ENCODE measurements around the gene CREBBP. TPM values are rescaled to one million over a fixed set of nuclear protein-coding genes. Genes with fewer than 3 reads are reported as not detected.

The CREBBP gene
- polyA plus RNA-seq, 1 of the 3 experiments (the other 2 are of a cell fraction): 5.7 TPM

DNA sequence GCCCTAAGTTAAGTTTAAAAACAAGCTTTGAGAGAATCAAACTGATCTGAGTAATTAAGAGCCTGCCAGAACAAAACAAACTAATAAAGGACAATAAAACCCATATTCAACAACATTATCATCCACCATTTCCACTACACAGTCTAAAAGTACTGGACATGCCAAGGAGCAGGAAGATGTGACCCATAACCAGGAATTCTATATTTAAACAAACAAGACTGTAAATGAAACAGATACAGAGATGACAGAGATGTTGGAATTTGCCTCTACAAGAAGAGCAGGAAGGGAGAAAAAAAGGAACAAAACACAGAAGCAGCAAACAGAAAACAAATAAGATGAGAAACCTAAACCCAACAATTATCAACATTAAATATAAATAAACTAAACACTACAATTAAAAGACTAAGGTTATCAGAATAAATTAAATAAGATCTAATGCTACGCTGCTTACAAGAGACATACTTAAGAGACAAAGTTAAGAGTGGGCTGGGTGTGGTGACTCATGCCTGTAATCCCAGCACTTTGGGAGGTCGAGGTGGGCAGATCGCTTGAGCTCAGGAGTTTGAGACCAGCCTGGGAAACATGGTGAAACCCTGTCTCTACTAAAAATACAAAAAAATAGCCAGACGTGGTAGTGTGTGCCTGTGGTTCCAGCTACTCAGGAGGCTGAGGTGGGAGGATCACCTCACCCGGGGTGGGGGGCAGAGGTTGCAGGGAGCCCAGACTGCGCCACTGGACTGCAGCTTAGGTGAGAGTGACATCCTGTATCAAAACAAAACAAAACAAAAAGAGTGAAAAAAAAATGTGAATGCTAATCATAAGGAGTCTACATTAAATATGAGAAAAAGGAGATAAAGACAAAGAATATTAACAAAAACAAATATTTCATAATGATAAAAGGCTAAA is 50.6 kb downstream of the CREBBP start:
- CTCF ChIA-PET: no interaction called here
- Histone ChIP-seq H3K4me1 (ENCODE audit: control insufficient read depth in 1 of 2, insufficient read depth in 2 of 2, low read depth in 1 of 2, low read length in 1 of 2) (peaks cover 10 to 11% of the 10 kb centered on the region in 2 experiments; a peak in 3 of 4 replicates), H3K36me3 (replicated peaks in 1 of 2; ENCODE audit: control insufficient read depth in 1 of 2, insufficient read depth in 2 of 2, low read length in 1 of 2) (peaks cover 0 to 22% of the 10 kb centered on the region in 2 experiments), H3K27me3 (ENCODE audit: insufficient read depth) (no peaks in the 10 kb centered on the region), H3K9me3 (0 out of 2 replicates have a peak, but pooled peaks cover 4% of the 10 kb centered on the region), H3K9me2 (no peaks in the 10 kb centered on the region), H3K27ac (ENCODE audit: low read depth in 2 of 2, low read length in 1 of 2) (no peak overlapping the region), H3F3A (replicated peaks; ENCODE audit: insufficient read depth) (peaks cover 18% of the 10 kb centered on the region), H4K20me1 (ENCODE audit: insufficient read depth) (peaks cover 99% of the 10 kb centered on the region), H2AFZ (ENCODE audit: low read depth) (no peak overlapping the region), H3K9ac (no peak overlapping the region), H3K4me2 (no peak overlapping the region; the same call in 1 of the 2 replicates), H3K79me2 (ENCODE audit: insufficient read depth) (peaks cover 100% of the 10 kb centered on the region), H3K4me3 (ENCODE audit: low read depth in 2 of 2, low read length in 1 of 2) (no peak overlapping the region)
- TF ChIP-seq SIN3A (IDR thresholded peaks at IDR 0.05; ENCODE audit: borderline replicate concordance, low read depth, low read length) (no peak), RXRA (IDR thresholded peaks at IDR 0.05; ENCODE audit: borderline replicate concordance, low read depth) (no peak), SMC3 (IDR thresholded peaks at IDR 0.05; ENCODE audit: low read depth, low read length) (no peak), JUND (IDR thresholded peaks at IDR 0.05) (no peak), MEF2A (IDR thresholded peaks at IDR 0.05; ENCODE audit: borderline replicate concordance, low read depth) (no peak)
- TF ChIP-seq, protein P1, sequence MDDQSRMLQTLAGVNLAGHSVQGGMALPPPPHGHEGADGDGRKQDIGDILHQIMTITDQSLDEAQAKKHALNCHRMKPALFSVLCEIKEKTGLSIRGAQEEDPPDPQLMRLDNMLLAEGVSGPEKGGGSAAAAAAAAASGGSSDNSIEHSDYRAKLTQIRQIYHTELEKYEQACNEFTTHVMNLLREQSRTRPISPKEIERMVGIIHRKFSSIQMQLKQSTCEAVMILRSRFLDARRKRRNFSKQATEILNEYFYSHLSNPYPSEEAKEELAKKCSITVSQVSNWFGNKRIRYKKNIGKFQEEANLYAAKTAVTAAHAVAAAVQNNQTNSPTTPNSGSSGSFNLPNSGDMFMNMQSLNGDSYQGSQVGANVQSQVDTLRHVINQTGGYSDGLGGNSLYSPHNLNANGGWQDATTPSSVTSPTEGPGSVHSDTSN (IDR thresholded peaks at IDR 0.05): no peak
- 90% methylated on average over 6 of the region's 6 CpGs for WGBS (ENCODE audit: low lambda C conversion rate)
- POLR2A ChIA-PET: no interaction called here
- no peak for DNase-seq

DNA sequence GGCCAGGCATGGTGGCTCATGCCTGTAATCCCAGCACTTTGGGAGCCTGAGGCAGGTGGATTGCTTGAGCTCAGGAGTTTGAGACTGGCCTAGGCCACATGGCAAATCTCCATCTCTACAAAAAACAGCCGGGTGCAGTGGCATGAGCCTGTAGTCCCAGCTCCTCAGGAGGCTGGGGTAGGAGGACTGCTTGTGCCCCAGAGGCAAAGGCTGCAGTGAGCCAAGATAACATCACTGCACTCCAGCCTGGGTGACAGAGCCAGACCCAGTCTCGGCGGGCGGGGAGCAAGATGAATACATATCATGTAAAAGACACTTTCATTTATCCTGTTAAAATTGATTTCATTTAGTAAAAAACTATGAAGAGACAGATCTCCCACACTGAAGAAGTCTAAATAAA is 54.6 kb downstream of the CREBBP start:
- H3K27ac ChIP-seq (ENCODE audit: low read depth in 2 of 2, low read length in 1 of 2): no peak overlapping the region
- H3K79me2 ChIP-seq (ENCODE audit: insufficient read depth): peaks cover 100% of the 10 kb centered on the region
- no peak overlapping the region for H3K4me2 ChIP-seq
- H3K27me3 ChIP-seq (ENCODE audit: insufficient read depth): no peaks in the 10 kb centered on the region
- H2AFZ ChIP-seq (ENCODE audit: low read depth): no peak overlapping the region
- peaks cover 0 to 6% of the 10 kb centered on the region in 2 experiments for H3K36me3 ChIP-seq (replicated peaks in 1 of 2; ENCODE audit: control insufficient read depth in 1 of 2, insufficient read depth in 2 of 2, low read length in 1 of 2)
- peaks cover 99% of the 10 kb centered on the region for H4K20me1 ChIP-seq (ENCODE audit: insufficient read depth)
- no peak for TF ChIP-seq RCOR1 (IDR thresholded peaks at IDR 0.05; ENCODE audit: low read length)
- TF ChIP-seq GATA2 (CRISPR knock-in tag; IDR thresholded peaks at IDR 0.05): peak; percentile 48
- H3K4me3 ChIP-seq (ENCODE audit: low read depth in 2 of 2, low read length in 1 of 2): no peak overlapping the region
- H3K9me2 ChIP-seq: no peaks in the 10 kb centered on the region
- DNase-seq: no peak
- no peaks in the 10 kb centered on the region for H3K9me3 ChIP-seq
- ChIA-PET POLR2A (no interaction called here), CTCF (no interaction called here)
- peaks cover 14% of the 10 kb centered on the region for H3F3A ChIP-seq (replicated peaks; ENCODE audit: insufficient read depth)
- peaks cover 25 to 32% of the 10 kb centered on the region in 2 experiments; a peak in 3 of 4 replicates for H3K4me1 ChIP-seq (ENCODE audit: control insufficient read depth in 1 of 2, insufficient read depth in 2 of 2, low read depth in 1 of 2, low read length in 1 of 2)
- H3K9ac ChIP-seq: no peak overlapping the region
- 92% methylated on average over 4 of the region's 4 CpGs for WGBS (ENCODE audit: low lambda C conversion rate)

DNA sequence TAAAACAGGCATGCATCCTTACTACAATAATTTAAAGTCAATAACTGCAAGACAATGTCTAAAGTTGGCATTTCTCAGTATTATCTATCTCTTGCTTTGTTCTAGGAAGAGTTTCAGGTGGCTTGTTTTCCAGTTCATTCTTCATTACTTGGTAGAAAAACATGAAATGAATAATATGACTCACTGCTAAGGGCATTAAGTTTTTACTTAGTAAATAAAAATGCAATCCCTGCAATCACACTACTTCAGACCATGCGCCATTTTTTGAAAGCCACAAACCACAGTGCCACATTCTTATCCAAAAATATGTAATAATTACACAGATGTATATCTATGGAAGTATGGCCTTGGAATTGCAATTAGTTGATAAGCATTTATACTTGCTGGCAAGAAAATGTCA is 55.4 kb downstream of the CREBBP start:
- Histone ChIP-seq H3K4me3 (ENCODE audit: low read depth in 2 of 2, low read length in 1 of 2) (no peak overlapping the region), H3K9me3 (no peaks in the 10 kb centered on the region), H3K36me3 (replicated peaks in 1 of 2; ENCODE audit: control insufficient read depth in 1 of 2, insufficient read depth in 2 of 2, low read length in 1 of 2) (peaks cover 0 to under 1% of the 10 kb centered on the region in 2 experiments), H4K20me1 (ENCODE audit: insufficient read depth) (peaks cover 100% of the 10 kb centered on the region), H3K79me2 (ENCODE audit: insufficient read depth) (peaks cover 99% of the 10 kb centered on the region), H2AFZ (ENCODE audit: low read depth) (no peak overlapping the region), H3K27me3 (ENCODE audit: insufficient read depth) (no peaks in the 10 kb centered on the region), H3K9ac (no peak overlapping the region), H3F3A (replicated peaks; ENCODE audit: insufficient read depth) (peaks cover 15% of the 10 kb centered on the region), H3K9me2 (no peaks in the 10 kb centered on the region), H3K4me1 (ENCODE audit: control insufficient read depth in 1 of 2, insufficient read depth in 2 of 2, low read depth in 1 of 2, low read length in 1 of 2) (peaks cover 33 to 40% of the 10 kb centered on the region in 2 experiments; a peak in 3 of 4 replicates), H3K27ac (ENCODE audit: low read depth in 2 of 2, low read length in 1 of 2) (peak overlapping the region in 1 of 2 experiments; percentile 30; a peak in 1 of 4 replicates), H3K4me2 (peak overlapping the region; percentile 28)
- TF ChIP-seq FOSL2 (IDR thresholded peaks at IDR 0.05; ENCODE audit: borderline replicate concordance, low read depth): peak; percentile 20; the same call in 1 of the 2 replicates
- TF ChIP-seq NRF1 (IDR thresholded peaks at IDR 0.05; ENCODE audit: low read depth, low read length): no peak
- TF ChIP-seq NFIC (IDR thresholded peaks at IDR 0.05; ENCODE audit: borderline replicate concordance): 0 out of 2 replicates have a peak, but pooled peaks have one; percentile 31
- TF ChIP-seq JUND (IDR thresholded peaks at IDR 0.05): peak; percentile 29; the same call in 1 of the 2 replicates
- no peak for TF ChIP-seq MXI1 (IDR thresholded peaks at IDR 0.05; ENCODE audit: low read depth, low read length)
- TF ChIP-seq TCF12 (IDR thresholded peaks at IDR 0.05): peak; percentile 25; the same call in 1 of the 2 replicates
- TF ChIP-seq, protein P2, sequence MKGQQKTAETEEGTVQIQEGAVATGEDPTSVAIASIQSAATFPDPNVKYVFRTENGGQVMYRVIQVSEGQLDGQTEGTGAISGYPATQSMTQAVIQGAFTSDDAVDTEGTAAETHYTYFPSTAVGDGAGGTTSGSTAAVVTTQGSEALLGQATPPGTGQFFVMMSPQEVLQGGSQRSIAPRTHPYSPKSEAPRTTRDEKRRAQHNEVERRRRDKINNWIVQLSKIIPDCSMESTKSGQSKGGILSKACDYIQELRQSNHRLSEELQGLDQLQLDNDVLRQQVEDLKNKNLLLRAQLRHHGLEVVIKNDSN (IDR thresholded peaks at IDR 0.05; ENCODE audit: borderline replicate concordance, low read depth): no peak
- POLR2A ChIA-PET: no interaction called here
- 19% methylated on average over 1 of the region's 1 CpG for WGBS (ENCODE audit: low lambda C conversion rate)
- CTCF ChIA-PET: no interaction called here
- no peak for DNase-seq
